Tibial nerve (tissue), 4 donors: ENCODE results near the gene PRKG1. TPM values are rescaled to one million over a fixed set of nuclear protein-coding genes. Genes with fewer than 3 reads are reported as not detected.

ENCODE experiments used
- DNase-seq, 2 donors: peaks; one replicate each; pipeline ENCODE4 v3.0.0-alpha.2; 2019; ENCODE audit warnings: low spot score in 2 of 2
- H3K27ac ChIP-seq, 4 donors: fragments of 200-600 bp; sonication (generic) in 3 of 4; one replicate each; pipeline ENCODE4 v1.5.1; 2017 to 2019; ENCODE audit warnings: mild to moderate bottlenecking in 1 of 4
- H3K27me3 ChIP-seq, 2 donors: fragments of 200-600 bp; sonication (generic) in 1 of 2; one replicate each; pipeline versions ENCODE4 v1.5.1 to v1.6.0; 2017 to 2019
- H3K36me3 ChIP-seq, 3 donors: fragments of 200-600 bp; sonication (generic); one replicate each; pipeline ENCODE4 v1.5.1; 2018 to 2019
- H3K4me1 ChIP-seq, 4 donors: fragments of 200-600 bp; sonication (generic) in 3 of 4; one replicate each; pipeline ENCODE4 v1.5.1; 2017 to 2019
- H3K4me3 ChIP-seq, 4 donors: fragments of 200-600 bp; sonication (generic) in 3 of 4; one replicate each; pipeline ENCODE4 v1.5.1; 2017 to 2019; ENCODE audit warnings: mild to moderate bottlenecking in 1 of 4, moderate library complexity in 1 of 4
- H3K9me3 ChIP-seq, 4 donors: fragments of 200-600 bp; sonication (generic) in 3 of 4; one replicate each; pipeline ENCODE4 v1.5.1; 2017 to 2019
- EP300 ChIP-seq, 2 donors: sonication (generic); formaldehyde crosslinking; IDR thresholded peaks; one replicate each; pipeline ENCODE4 v1.6.1; 2017; ENCODE audit warnings: antibody characterized with exemption in 2 of 2, mild to moderate bottlenecking in 1 of 2
- POLR2A ChIP-seq, 2 donors: fragments of 450-650 bp; IDR thresholded peaks; one replicate each; pipeline ENCODE4 v1.6.1; 2017; ENCODE audit warnings: antibody characterized with exemption in 2 of 2, mild to moderate bottlenecking in 2 of 2, moderate library complexity in 2 of 2
- WGBS, 2 donors: methylation state at CpG; one replicate each; pipeline ENCODE4 v1.1.5; 2018; 5-methylcytosine and 5-hydroxymethylcytosine counted together
- total RNA-seq, 4 donors: library from RNA; depleted of rRNA; stranded (reverse); fragments of >200 nt; gene quantifications; one replicate each; pipeline ENCODE4 v1.1.0, GENCODE V29; 2016
- TF ChIP-seq, protein P1 (sequence below), 5 experiments: fragments of 200-600 bp in 3 of 5; fragments of 450-650 bp in 2 of 5; sonication (generic) in 3 of 5; IDR thresholded peaks; one replicate each; pipeline ENCODE4 v1.5.1; 2016 to 2019; ENCODE audit warnings: antibody characterized with exemption in 5 of 5, mild to moderate bottlenecking in 3 of 5, moderate library complexity in 2 of 5

PRKG1 gene
- total RNA-seq, 4 donors from 2014 or later: 8.7 to 35.0 (median 14.8) TPM

DNA sequence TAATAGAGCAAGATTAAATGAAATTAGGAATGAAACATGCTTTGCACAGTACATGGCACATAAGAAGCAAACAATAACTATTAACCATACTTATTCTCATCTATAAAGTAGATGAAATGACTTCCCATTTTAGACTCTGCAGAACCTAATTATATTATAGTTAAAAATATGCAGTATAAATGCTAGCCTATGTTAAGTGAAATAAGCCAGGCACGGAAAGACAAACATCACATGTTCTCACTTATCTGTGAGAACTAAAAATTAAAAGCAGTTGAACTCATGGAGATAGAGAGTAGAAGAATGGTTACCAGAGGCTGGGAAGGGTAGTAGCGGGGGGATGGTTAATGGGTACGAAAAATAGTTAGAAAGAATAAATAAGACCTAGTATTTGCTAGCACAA, 247.0 kb downstream of the PRKG1 start:
- Histone ChIP-seq H3K4me3 (no peak overlapping the region), H3K27ac (no peak overlapping the region), H3K9me3 (no peaks in the 10 kb centered on the region), H3K4me1 (peaks cover 0 to 6% (median 0%) of the 10 kb centered on the region in 4 donors), H3K36me3 (no peaks in the 10 kb centered on the region), H3K27me3 (no peaks in the 10 kb centered on the region)
- no peak for DNase-seq
- TF ChIP-seq, protein P1, sequence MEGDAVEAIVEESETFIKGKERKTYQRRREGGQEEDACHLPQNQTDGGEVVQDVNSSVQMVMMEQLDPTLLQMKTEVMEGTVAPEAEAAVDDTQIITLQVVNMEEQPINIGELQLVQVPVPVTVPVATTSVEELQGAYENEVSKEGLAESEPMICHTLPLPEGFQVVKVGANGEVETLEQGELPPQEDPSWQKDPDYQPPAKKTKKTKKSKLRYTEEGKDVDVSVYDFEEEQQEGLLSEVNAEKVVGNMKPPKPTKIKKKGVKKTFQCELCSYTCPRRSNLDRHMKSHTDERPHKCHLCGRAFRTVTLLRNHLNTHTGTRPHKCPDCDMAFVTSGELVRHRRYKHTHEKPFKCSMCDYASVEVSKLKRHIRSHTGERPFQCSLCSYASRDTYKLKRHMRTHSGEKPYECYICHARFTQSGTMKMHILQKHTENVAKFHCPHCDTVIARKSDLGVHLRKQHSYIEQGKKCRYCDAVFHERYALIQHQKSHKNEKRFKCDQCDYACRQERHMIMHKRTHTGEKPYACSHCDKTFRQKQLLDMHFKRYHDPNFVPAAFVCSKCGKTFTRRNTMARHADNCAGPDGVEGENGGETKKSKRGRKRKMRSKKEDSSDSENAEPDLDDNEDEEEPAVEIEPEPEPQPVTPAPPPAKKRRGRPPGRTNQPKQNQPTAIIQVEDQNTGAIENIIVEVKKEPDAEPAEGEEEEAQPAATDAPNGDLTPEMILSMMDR (IDR thresholded peaks at IDR 0.05): no peak
- TF ChIP-seq POLR2A (IDR thresholded peaks at IDR 0.05) (no peak), EP300 (IDR thresholded peaks at IDR 0.05) (no peak)
- WGBS, 2 donors: 70 to 88% methylated on average over 3 of the region's 3 CpGs

DNA sequence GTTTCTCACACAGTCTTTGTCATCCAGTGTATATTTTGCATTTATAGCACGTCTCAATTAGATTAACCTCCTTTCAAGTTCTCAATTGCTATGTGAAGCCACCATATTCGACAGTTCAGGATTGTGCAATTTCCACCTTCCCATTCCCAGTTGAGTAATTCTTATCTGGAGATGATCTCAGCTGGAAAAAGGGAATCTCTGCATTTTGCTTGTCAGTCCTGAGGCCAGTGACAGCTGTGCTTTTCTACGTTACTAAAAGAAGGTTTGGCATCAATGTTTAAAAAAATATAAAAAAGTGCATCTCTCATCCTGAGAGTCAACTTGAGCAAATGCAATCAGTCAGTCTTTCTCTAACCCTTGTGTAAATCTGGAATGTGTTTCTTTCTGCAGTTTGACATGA, 247.7 kb downstream of the PRKG1 start:
- no peaks in the 10 kb centered on the region for H3K27me3 ChIP-seq
- TF ChIP-seq EP300 (IDR thresholded peaks at IDR 0.05): no peak
- TF ChIP-seq, protein P1 (IDR thresholded peaks at IDR 0.05): no peak
- no peak for TF ChIP-seq POLR2A (IDR thresholded peaks at IDR 0.05)
- H3K4me1 ChIP-seq: peaks cover 0 to 6% (median 0%) of the 10 kb centered on the region in 4 donors
- DNase-seq: no peak
- no peak overlapping the region for H3K4me3 ChIP-seq
- no peaks in the 10 kb centered on the region for H3K36me3 ChIP-seq
- no peaks in the 10 kb centered on the region for H3K9me3 ChIP-seq
- WGBS, 2 donors: 41 to 53% methylated on average over 3 of the region's 3 CpGs
- H3K27ac ChIP-seq: no peak overlapping the region

DNA sequence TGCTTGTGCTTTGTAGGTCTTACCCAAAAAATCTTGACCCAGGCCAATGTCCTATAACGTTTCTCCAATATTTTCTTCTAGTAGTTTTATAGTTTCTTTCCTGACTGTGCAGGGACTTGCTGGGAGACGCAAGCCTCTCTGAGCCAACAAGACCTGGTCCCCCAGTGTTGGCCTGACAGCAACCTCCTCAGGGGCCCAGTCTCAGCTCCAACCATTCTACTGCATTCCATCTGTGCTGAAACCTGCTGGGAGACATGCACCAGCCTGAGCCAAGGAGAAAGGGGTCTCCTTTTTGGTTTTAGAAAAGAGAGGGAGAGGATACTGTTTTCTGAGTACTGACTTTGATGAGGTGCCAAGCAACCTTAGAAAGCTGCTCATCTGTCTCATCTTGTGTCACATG, 251.4 kb downstream of the PRKG1 start:
- peaks cover 0 to 6% (median 0%) of the 10 kb centered on the region in 4 donors for H3K4me1 ChIP-seq
- no peak for DNase-seq
- H3K36me3 ChIP-seq: no peaks in the 10 kb centered on the region
- no peaks in the 10 kb centered on the region for H3K27me3 ChIP-seq
- no peaks in the 10 kb centered on the region for H3K9me3 ChIP-seq
- H3K4me3 ChIP-seq: no peak overlapping the region
- no peak overlapping the region for H3K27ac ChIP-seq
- TF ChIP-seq POLR2A (IDR thresholded peaks at IDR 0.05) (no peak), EP300 (IDR thresholded peaks at IDR 0.05) (no peak)
- TF ChIP-seq, protein P1 (IDR thresholded peaks at IDR 0.05): no peak
- 89 to 90% methylated on average over 2 of the region's 2 CpGs for WGBS, 2 donors

DNA sequence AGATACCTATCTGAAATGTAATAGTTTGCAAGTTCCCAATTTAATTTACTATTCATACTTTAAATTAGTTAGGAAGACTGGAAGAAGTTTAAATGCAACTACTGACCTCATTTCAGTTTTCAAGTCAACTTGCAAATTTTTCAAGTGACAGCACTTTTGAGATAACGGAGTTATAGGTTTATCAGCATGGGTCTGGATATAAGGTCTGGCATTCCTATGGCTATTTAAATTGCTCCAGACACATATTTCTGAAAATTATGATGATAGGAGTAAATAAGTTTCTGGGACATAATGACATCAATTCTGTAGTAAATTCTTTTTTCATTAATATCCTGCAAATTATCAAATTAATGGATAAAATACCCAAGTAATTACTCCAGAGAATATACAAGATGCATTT, 251.9 kb downstream of the PRKG1 start:
- WGBS, 2 donors: 88 to 90% methylated on average over 1 of the region's 1 CpG
- Histone ChIP-seq H3K4me1 (peaks cover 0 to 6% (median 0%) of the 10 kb centered on the region in 4 donors), H3K27me3 (no peaks in the 10 kb centered on the region), H3K27ac (no peak overlapping the region), H3K36me3 (no peaks in the 10 kb centered on the region), H3K4me3 (no peak overlapping the region), H3K9me3 (no peaks in the 10 kb centered on the region)
- TF ChIP-seq POLR2A (IDR thresholded peaks at IDR 0.05) (no peak), EP300 (IDR thresholded peaks at IDR 0.05) (no peak)
- TF ChIP-seq, protein P1 (IDR thresholded peaks at IDR 0.05): no peak
- no peak for DNase-seq

DNA sequence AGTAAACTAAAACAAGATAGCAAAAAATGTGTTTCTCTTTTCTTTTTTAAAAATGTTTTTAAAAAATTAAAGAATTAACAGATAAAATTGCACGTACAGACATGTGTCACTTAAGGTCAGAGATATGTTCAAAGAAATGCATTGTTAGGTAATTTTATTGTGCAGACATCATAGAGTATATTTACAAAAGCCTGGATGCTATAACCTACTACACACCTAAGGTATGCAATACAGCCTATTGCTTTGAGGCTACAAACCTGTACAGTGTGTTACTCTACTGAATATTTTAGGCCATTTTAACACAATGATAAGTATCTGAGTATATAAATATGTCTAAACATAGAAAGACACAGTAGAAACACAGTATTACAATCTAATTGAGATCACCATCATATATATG, 253.1 kb downstream of the PRKG1 start:
- no peaks in the 10 kb centered on the region for H3K4me1 ChIP-seq
- no peak for TF ChIP-seq EP300 (IDR thresholded peaks at IDR 0.05)
- TF ChIP-seq, protein P1 (IDR thresholded peaks at IDR 0.05): no peak
- no peak for TF ChIP-seq POLR2A (IDR thresholded peaks at IDR 0.05)
- no peak overlapping the region for H3K27ac ChIP-seq
- H3K36me3 ChIP-seq: no peaks in the 10 kb centered on the region
- no peak overlapping the region for H3K4me3 ChIP-seq
- WGBS, 2 donors: 83% methylated on average over 1 of the region's 1 CpG
- no peaks in the 10 kb centered on the region for H3K27me3 ChIP-seq
- no peak for DNase-seq
- no peaks in the 10 kb centered on the region for H3K9me3 ChIP-seq
